ENCODE data around the gene KRR1. TPM values are rescaled to one million over a fixed set of nuclear protein-coding genes. Genes with fewer than 3 reads are reported as not detected.

Gene KRR1
- total RNA-seq, 4 donors from 2014 or later = 3.2 to 28.1 (median 11.7) TPM

DNA sequence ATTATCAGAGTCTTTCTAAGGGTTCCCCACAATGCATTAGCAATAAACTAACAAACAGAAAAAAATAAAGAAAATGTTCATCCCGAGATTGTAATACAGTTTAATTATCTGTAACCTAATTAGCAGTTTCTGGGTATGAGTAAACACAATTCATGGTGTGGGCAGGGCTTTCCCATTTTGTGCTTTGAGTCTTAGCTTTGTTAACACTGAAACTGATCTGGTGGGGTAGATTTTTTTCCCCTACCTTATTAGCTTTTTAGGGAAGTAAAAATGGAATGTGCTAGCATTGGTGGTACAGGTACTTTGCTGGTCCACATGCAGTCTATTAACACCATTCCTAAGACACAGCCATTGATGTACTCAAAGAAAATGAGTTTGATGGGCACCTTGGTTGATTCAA, 18.4 kb upstream of the KRR1 start:
- H3K27ac ChIP-seq = no peak overlapping the region
- H3K4me3 ChIP-seq = no peak overlapping the region
- 48 to 63% methylated on average over 1 of the region's 1 CpG for WGBS, 2 donors (ENCODE audit: low coverage in 1 of 2)
- no peaks in the 10 kb centered on the region for H3K27me3 ChIP-seq
- TF ChIP-seq POLR2A (IDR thresholded peaks at IDR 0.05) = no peak
- TF ChIP-seq, protein P1, sequence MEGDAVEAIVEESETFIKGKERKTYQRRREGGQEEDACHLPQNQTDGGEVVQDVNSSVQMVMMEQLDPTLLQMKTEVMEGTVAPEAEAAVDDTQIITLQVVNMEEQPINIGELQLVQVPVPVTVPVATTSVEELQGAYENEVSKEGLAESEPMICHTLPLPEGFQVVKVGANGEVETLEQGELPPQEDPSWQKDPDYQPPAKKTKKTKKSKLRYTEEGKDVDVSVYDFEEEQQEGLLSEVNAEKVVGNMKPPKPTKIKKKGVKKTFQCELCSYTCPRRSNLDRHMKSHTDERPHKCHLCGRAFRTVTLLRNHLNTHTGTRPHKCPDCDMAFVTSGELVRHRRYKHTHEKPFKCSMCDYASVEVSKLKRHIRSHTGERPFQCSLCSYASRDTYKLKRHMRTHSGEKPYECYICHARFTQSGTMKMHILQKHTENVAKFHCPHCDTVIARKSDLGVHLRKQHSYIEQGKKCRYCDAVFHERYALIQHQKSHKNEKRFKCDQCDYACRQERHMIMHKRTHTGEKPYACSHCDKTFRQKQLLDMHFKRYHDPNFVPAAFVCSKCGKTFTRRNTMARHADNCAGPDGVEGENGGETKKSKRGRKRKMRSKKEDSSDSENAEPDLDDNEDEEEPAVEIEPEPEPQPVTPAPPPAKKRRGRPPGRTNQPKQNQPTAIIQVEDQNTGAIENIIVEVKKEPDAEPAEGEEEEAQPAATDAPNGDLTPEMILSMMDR (IDR thresholded peaks at IDR 0.05) = no peak
- no peak for TF ChIP-seq POLR2AphosphoS5 (IDR thresholded peaks at IDR 0.05)
- no peak for TF ChIP-seq EP300 (IDR thresholded peaks at IDR 0.05; ENCODE audit: low read depth)
- H3K36me3 ChIP-seq = no peaks in the 10 kb centered on the region
- no peaks in the 10 kb centered on the region for H3K9me3 ChIP-seq
- no peaks in the 10 kb centered on the region for H3K4me1 ChIP-seq
- in situ Hi-C loops (cut with MboI; ENCODE audit: low pct_ligation_motif_present in 1 of 4, low pct_unique_long_range_greater_than_20kb in 1 of 4, low sequenced_read_pairs in 3 of 4) (loop anchor here (5.0 to 25.0 kb wide), 4 partner anchors 505 to 515 kb away; partner anchors contain the start of gene PHLDA1 (in 2 of the 4)), intact Hi-C loops (cut with DNase I; ENCODE audit: low total_unique reads) (loop anchor here (5.0 kb wide), 1 partner anchor 507 kb away; no protein-coding TSS in a partner anchor)
- DNase-seq = no peak

DNA sequence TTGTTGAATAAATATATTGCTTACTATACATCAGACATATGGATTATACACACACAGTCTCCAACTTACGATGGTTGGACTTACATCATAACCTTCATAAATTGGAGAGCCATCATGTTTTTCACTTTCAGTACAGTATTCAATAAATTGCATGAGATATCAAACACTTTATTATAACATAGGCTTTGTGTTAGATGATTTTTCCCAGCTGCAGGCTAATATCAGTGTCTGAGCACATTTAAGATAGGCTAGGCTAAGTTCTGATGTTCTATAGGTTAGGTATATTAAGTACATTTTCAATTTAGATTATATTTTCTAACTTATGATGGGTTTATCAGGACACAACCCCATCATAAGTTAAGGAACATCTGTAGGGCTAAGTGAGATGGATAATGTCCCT, 17.9 kb upstream of the KRR1 start:
- H3K27ac ChIP-seq = no peak overlapping the region
- intact Hi-C loops (cut with DNase I; ENCODE audit: low total_unique reads) = loop anchor here (5.0 kb wide), 1 partner anchor 508 kb away; no protein-coding TSS in a partner anchor

DNA sequence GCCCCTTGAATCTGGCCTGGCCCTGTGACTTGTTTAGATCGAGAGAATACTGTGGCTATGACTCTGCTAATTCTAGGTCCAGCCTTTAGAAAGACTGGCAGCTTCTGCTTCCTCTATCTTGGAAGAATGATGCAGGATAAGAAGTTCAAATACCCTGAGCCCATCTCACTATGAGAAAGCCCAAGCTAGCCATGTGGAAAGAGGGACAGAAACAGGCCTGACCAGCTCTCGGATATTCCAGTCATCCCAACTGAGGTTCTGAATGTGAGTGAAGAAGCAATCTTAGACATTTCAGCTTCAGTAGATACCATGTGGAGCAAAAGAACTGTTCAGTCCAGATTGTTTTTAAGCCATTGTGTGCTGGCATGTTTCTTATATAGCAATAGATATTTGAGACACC, 17.3 kb upstream of the KRR1 start:
- H3K36me3 ChIP-seq = no peaks in the 10 kb centered on the region
- TF ChIP-seq POLR2A (IDR thresholded peaks at IDR 0.05) (no peak), EP300 (IDR thresholded peaks at IDR 0.05; ENCODE audit: low read depth) (no peak), POLR2AphosphoS5 (IDR thresholded peaks at IDR 0.05) (no peak)
- TF ChIP-seq, protein P1 (IDR thresholded peaks at IDR 0.05) = no peak
- no peaks in the 10 kb centered on the region for H3K27me3 ChIP-seq
- no peaks in the 10 kb centered on the region for H3K9me3 ChIP-seq
- H3K4me1 ChIP-seq = no peaks in the 10 kb centered on the region
- intact Hi-C loops (cut with DNase I; ENCODE audit: low total_unique reads) = loop anchor here (5.0 kb wide), 1 partner anchor 509 kb away; no protein-coding TSS in a partner anchor
- H3K27ac ChIP-seq = no peak overlapping the region
- in situ Hi-C loops (cut with MboI; ENCODE audit: low pct_ligation_motif_present in 1 of 4, low pct_unique_long_range_greater_than_20kb in 1 of 4, low sequenced_read_pairs in 3 of 4) = loop anchor here in 2 of 4 donors (5.0 to 25.0 kb wide), 2 partner anchors 509 kb away; partner anchors contain the start of gene PHLDA1 (in 1 of the 2)
- H3K4me3 ChIP-seq = no peak overlapping the region
- WGBS, 2 donors (ENCODE audit: low coverage in 1 of 2) = 71 to 85% methylated on average over 1 to 2 of the region's 2 CpGs
- DNase-seq = no peak

More for the DNA sequence above, 17.9 kb upstream of the KRR1 start:
- Histone ChIP-seq H3K27me3 (no peaks in the 10 kb centered on the region), H3K4me3 (no peak overlapping the region), H3K4me1 (no peaks in the 10 kb centered on the region), H3K36me3 (no peaks in the 10 kb centered on the region), H3K9me3 (no peaks in the 10 kb centered on the region)
- no peak for DNase-seq
- TF ChIP-seq POLR2A (IDR thresholded peaks at IDR 0.05) (no peak), EP300 (IDR thresholded peaks at IDR 0.05; ENCODE audit: low read depth) (no peak), POLR2AphosphoS5 (IDR thresholded peaks at IDR 0.05) (no peak)
- TF ChIP-seq, protein P1 (IDR thresholded peaks at IDR 0.05) = no peak
- 71 to 89% methylated on average over 1 of the region's 1 CpG for WGBS, 2 donors (ENCODE audit: low coverage in 1 of 2)
- in situ Hi-C loops (cut with MboI; ENCODE audit: low pct_ligation_motif_present in 1 of 4, low pct_unique_long_range_greater_than_20kb in 1 of 4, low sequenced_read_pairs in 3 of 4) = loop anchor here in 2 of 4 donors (5.0 to 25.0 kb wide), 2 partner anchors 508 kb away; partner anchors contain the start of gene PHLDA1 (in 1 of the 2)

DNA sequence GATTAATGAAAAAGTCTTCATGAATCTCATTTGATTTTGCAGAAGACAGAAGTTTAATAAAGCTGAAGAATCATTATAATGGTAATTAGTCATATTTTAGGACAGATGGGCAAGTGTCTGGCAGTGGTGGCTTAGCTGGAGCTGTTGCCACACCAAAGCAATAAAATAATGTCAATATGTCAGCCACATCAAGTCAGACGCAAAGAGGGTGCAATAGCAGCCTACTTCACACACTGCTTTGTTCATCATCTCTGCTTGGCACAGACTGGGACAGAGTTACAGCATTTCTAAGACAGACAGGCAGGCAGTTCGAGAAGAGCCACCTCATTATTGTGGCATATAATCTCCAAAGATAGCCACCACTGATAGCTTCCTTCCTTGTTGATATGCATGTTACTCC, 16.9 kb upstream of the KRR1 start:
- no peaks in the 10 kb centered on the region for H3K4me1 ChIP-seq
- in situ Hi-C loops (cut with MboI; ENCODE audit: low pct_ligation_motif_present in 1 of 4, low pct_unique_long_range_greater_than_20kb in 1 of 4, low sequenced_read_pairs in 3 of 4) (loop anchor here in 2 of 4 donors (5.0 to 25.0 kb wide), 2 partner anchors 509 kb away; partner anchors contain the start of gene PHLDA1 (in 1 of the 2)), intact Hi-C loops (cut with DNase I; ENCODE audit: low total_unique reads) (loop anchor here (5.0 kb wide), 1 partner anchor 509 kb away; no protein-coding TSS in a partner anchor)
- TF ChIP-seq POLR2AphosphoS5 (IDR thresholded peaks at IDR 0.05) (no peak), EP300 (IDR thresholded peaks at IDR 0.05; ENCODE audit: low read depth) (no peak), POLR2A (IDR thresholded peaks at IDR 0.05) (no peak)
- TF ChIP-seq, protein P1 (IDR thresholded peaks at IDR 0.05) = no peak
- no peak for DNase-seq
- WGBS, 2 donors (ENCODE audit: low coverage in 1 of 2) = 69% methylated on average over 2 of the region's 2 CpGs; no CpG with 5 or more reads in 1 of the 2 donors
- H3K4me3 ChIP-seq = no peak overlapping the region
- no peaks in the 10 kb centered on the region for H3K36me3 ChIP-seq
- H3K9me3 ChIP-seq = no peaks in the 10 kb centered on the region
- no peak overlapping the region for H3K27ac ChIP-seq
- no peaks in the 10 kb centered on the region for H3K27me3 ChIP-seq
